HepG2 (cell line): ENCODE results near the gene TIMM10. TPM values are rescaled to one million over a fixed set of nuclear protein-coding genes. Genes with fewer than 3 reads are reported as not detected.

Source experiments
- BCL6 ChIP-seq: IDR thresholded peaks from 2 replicates; pipeline ENCODE4 v1.6.1; 2016; ENCODE audit warnings: missing genetic modification reagents, missing compliant biosample characterization
- GFI1 ChIP-seq: sonication (generic); formaldehyde crosslinking; IDR thresholded peaks from 2 replicates; pipeline ENCODE4 v1.5.0; 2020; ENCODE audit warnings: missing genetic modification reagents, mild to moderate bottlenecking, borderline replicate concordance
- HDAC2 ChIP-seq: sonication (generic); formaldehyde crosslinking; IDR thresholded peaks from 2 replicates; pipeline ENCODE4 v1.4.0; 2020; ENCODE audit warnings: missing genetic modification reagents
- HES4 ChIP-seq: sonication (generic); formaldehyde crosslinking; IDR thresholded peaks from 2 replicates; pipeline ENCODE4 v1.9.0; 2021; ENCODE audit warnings: mild to moderate bottlenecking, missing genetic modification reagents, borderline replicate concordance
- HMG20B ChIP-seq: conservative IDR thresholded peaks from 2 replicates; pipeline ENCODE4 v1.6.1; 2016; ENCODE audit warnings: missing genetic modification reagents, missing compliant biosample characterization
- HNRNPH1 ChIP-seq: fragments of 200-400 bp; formaldehyde crosslinking; optimal IDR thresholded peaks from 2 replicates; pipeline ENCODE3; 2017; ENCODE audit warnings: mild to moderate bottlenecking, low read depth, low read length
- HOMEZ ChIP-seq: IDR thresholded peaks from 2 replicates; pipeline ENCODE4 v1.6.1; 2016; ENCODE audit warnings: low read depth
- IRF1 ChIP-seq: sonication (generic); formaldehyde crosslinking; IDR thresholded peaks from 2 replicates; pipeline ENCODE4 v1.4.0; 2020; ENCODE audit warnings: low read depth, mild to moderate bottlenecking, missing genetic modification reagents
- ISL2 ChIP-seq: sonication (generic); formaldehyde crosslinking; IDR thresholded peaks from 2 replicates; pipeline ENCODE4 v1.5.0; 2020; ENCODE audit warnings: missing genetic modification reagents
- KDM6A ChIP-seq: IDR thresholded peaks from 2 replicates; pipeline ENCODE4 v1.6.1; 2016; ENCODE audit warnings: low read depth
- MAF1 ChIP-seq: sonication (generic); formaldehyde crosslinking; IDR thresholded peaks from 2 replicates; pipeline ENCODE4 v1.5.0; 2020; ENCODE audit warnings: missing genetic modification reagents, borderline replicate concordance
- NCOA2 ChIP-seq: sonication (generic); formaldehyde crosslinking; IDR thresholded peaks from 2 replicates; pipeline ENCODE4 v1.8.0; 2022; ENCODE audit warnings: inconsistent platforms
- NR2F1 ChIP-seq, 2 experiments: fragments of 450-650 bp in 1 of 2; formaldehyde crosslinking in 1 of 2; IDR thresholded peaks; 2 replicates each; pipeline versions ENCODE4 v1.5.0 to v1.6.1; 2016 to 2020; ENCODE audit warnings: mild to moderate bottlenecking in 1 of 2, missing compliant biosample characterization in 1 of 2, missing genetic modification reagents in 1 of 2, moderate library complexity in 1 of 2
- PHF8 ChIP-seq: sonication (generic); formaldehyde crosslinking; IDR thresholded peaks from 2 replicates; pipeline ENCODE4 v1.5.0; 2020; ENCODE audit warnings: missing genetic modification reagents
- SMAD3 ChIP-seq: sonication (generic); formaldehyde crosslinking; IDR thresholded peaks from 2 replicates; pipeline ENCODE4 v1.4.0; 2020; ENCODE audit warnings: missing genetic modification reagents
- SOX5 ChIP-seq: IDR thresholded peaks from 2 replicates; pipeline ENCODE4 v1.6.1; 2016; ENCODE audit warnings: borderline replicate concordance
- THAP11 ChIP-seq: IDR thresholded peaks from 2 replicates; pipeline ENCODE4 v1.6.1; 2016; ENCODE audit warnings: missing biosample characterization, missing genetic modification reagents
- ZBTB34 ChIP-seq: sonication (generic); formaldehyde crosslinking; IDR thresholded peaks from 2 replicates; pipeline ENCODE4 v1.8.0; 2022; ENCODE audit warnings: mild to moderate bottlenecking, missing genetic modification reagents
- ZBTB37 ChIP-seq: sonication (generic); formaldehyde crosslinking; IDR thresholded peaks from 2 replicates; pipeline ENCODE4 v1.4.0; 2020; ENCODE audit warnings: mild to moderate bottlenecking, missing genetic modification reagents
- ZNF124 ChIP-seq: sonication (generic); formaldehyde crosslinking; IDR thresholded peaks from 2 replicates; pipeline ENCODE4 v1.4.0; 2020; ENCODE audit warnings: missing genetic modification reagents
- ZNF331 ChIP-seq: sonication (generic); formaldehyde crosslinking; IDR thresholded peaks from 2 replicates; pipeline ENCODE4 v1.4.0; 2020; ENCODE audit warnings: missing genetic modification reagents
- ZNF414 ChIP-seq: sonication (generic); formaldehyde crosslinking; IDR thresholded peaks from 2 replicates; pipeline ENCODE4 v1.5.0; 2020; ENCODE audit warnings: missing genetic modification reagents
- ZNF605 ChIP-seq: sonication (generic); formaldehyde crosslinking; IDR thresholded peaks from 2 replicates; pipeline ENCODE4 v1.8.0; 2022; ENCODE audit warnings: mild to moderate bottlenecking, missing genetic modification reagents
- ZNF747 ChIP-seq: sonication (generic); formaldehyde crosslinking; IDR thresholded peaks from 2 replicates; pipeline ENCODE4 v1.8.1; 2023; ENCODE audit warnings: missing genetic modification reagents, mild to moderate bottlenecking, borderline replicate concordance
- ZSCAN31 ChIP-seq: sonication (generic); formaldehyde crosslinking; IDR thresholded peaks from 2 replicates; pipeline ENCODE4 v1.5.0; 2020; ENCODE audit warnings: low read depth, mild to moderate bottlenecking, missing genetic modification reagents
- polyA plus RNA-seq, 8 experiments: library from polyadenylated mRNA; depleted of rRNA in 3 of 8; stranded (reverse) in 7 of 8; unstranded in 1 of 8; fragments of >200 nt; fragmentation: Illumina TruSeq in 4 of 8; extraction: Trizol in 4 of 8; gene quantifications; 2 replicates each; pipeline versions ENCODE4 v1.2.1 to v1.2.3, GENCODE V29; 2011 to 2016; ENCODE audit warnings: low read depth in 4 of 8, missing spikeins in 1 of 8, mixed read lengths in 1 of 8; ENCODE audit not compliant: insufficient read depth in 1 of 8
- total RNA-seq, 5 experiments: library from RNA; depleted of rRNA; stranded (reverse); fragments of >200 nt; fragmentation: Illumina TruSeq; extraction: Trizol; gene quantifications; 2 replicates each; pipeline ENCODE4 v1.2.3, GENCODE V29; 2016; ENCODE audit warnings: low read depth in 1 of 5

The TIMM10 gene
- total and polyA plus RNA-seq, 2 of the 13 experiments (the other 11 are each of a cell fraction or from before 2014, with no cell fraction given): 67.8 to 82.2 TPM

- TF ChIP-seq ZBTB34 (CRISPR knock-in tag) (no peak), ZNF605 (no peak), SOX5 (CRISPR knock-in tag) (peak; percentile 89), ZNF414 (0 out of 2 replicates have a peak, but pooled peaks have one; percentile 37), NCOA2 (CRISPR knock-in tag) (peak; percentile 75), ZNF747 (CRISPR knock-in tag) (no peak; the same call in 1 of the 2 replicates), NR2F1 (CRISPR knock-in tag; IDR thresholded peaks at IDR 0.05) (peak; percentile 93 to 94), HDAC2 (CRISPR knock-in tag) (peak; percentile 82; the same call in 1 of the 2 replicates), PHF8 (0 out of 2 replicates have a peak, but pooled peaks have one; percentile 29), ZSCAN31 (CRISPR knock-in tag) (0 out of 2 replicates have a peak, but pooled peaks have one; percentile 65), HOMEZ (CRISPR knock-in tag) (peak; percentile 43; the same call in 1 of the 2 replicates), IRF1 (CRISPR knock-in tag) (no peak), ZNF331 (0 out of 2 replicates have a peak, but pooled peaks have one; percentile 31), BCL6 (peak; percentile 48; the same call in 1 of the 2 replicates), HES4 (CRISPR knock-in tag) (no peak), HMG20B (peak; percentile 42; the same call in 1 of the 2 replicates), ZNF124 (0 out of 2 replicates have a peak, but pooled peaks have one; percentile 67), HNRNPH1 (no peak), GFI1 (peak; percentile 24; the same call in 1 of the 2 replicates), ISL2 (CRISPR knock-in tag) (peak; percentile 70), ZBTB37 (CRISPR knock-in tag) (no peak), SMAD3 (CRISPR knock-in tag) (peak; percentile 52; the same call in 1 of the 2 replicates), KDM6A (CRISPR knock-in tag) (peak; percentile 41; the same call in 1 of the 2 replicates), MAF1 (CRISPR knock-in tag) (no peak), THAP11 (CRISPR knock-in tag) (peak; percentile 50)
Observed at GRCh38 chr11:57502870-57503269, 27.7 kb downstream of the TIMM10 start (continued).
